Muscle of leg (tissue), 11 donors: ENCODE measurements around the gene PPP4R1. TPM values are rescaled to one million over a fixed set of nuclear protein-coding genes. Genes with fewer than 3 reads are reported as not detected.

Experiments used
- DNase-seq: peaks from one replicate; pipeline ENCODE4 v3.0.0; 2013
- H3K27ac ChIP-seq: one replicate; pipeline ENCODE4 v1.5.1; 2013; ENCODE audit warnings: mild to moderate bottlenecking, low read length, control low read depth
- H3K27me3 ChIP-seq: one replicate; pipeline ENCODE4 v1.6.1; 2013; ENCODE audit warnings: low read length; ENCODE audit not compliant: control insufficient read depth, insufficient read depth
- H3K36me3 ChIP-seq: one replicate; pipeline ENCODE4 v1.6.1; 2013; ENCODE audit warnings: low read length; ENCODE audit not compliant: control insufficient read depth, insufficient read depth
- H3K4me1 ChIP-seq: one replicate; pipeline ENCODE4 v1.6.1; 2013; ENCODE audit warnings: low read length; ENCODE audit not compliant: control insufficient read depth, insufficient read depth
- H3K4me3 ChIP-seq: one replicate; pipeline ENCODE4 v1.5.1; 2013; ENCODE audit warnings: low read length, control low read depth
- H3K9me3 ChIP-seq: replicated peaks from 2 replicates; pipeline ENCODE4 v1.6.1; 2013; ENCODE audit warnings: low read depth, low read length; ENCODE audit not compliant: control insufficient read depth
- WGBS: methylation state at CpG from one replicate; pipeline ENCODE4 v1.1.5; 2013; ENCODE audit warnings: missing lambda C conversion rate; ENCODE audit not compliant: insufficient coverage; 5-methylcytosine and 5-hydroxymethylcytosine counted together
- polyA plus RNA-seq, 8 donors: library from polyadenylated mRNA; unstranded; fragments of 120-200 nt; gene quantifications; one replicate each; pipeline versions ENCODE4 v1.2.1 to v1.2.3, GENCODE V29; 2013; ENCODE audit warnings: inconsistent platforms in 1 of 8, low replicate concordance in 1 of 8; ENCODE audit not compliant: insufficient read length in 8 of 8, insufficient read depth in 1 of 8
- total RNA-seq: library from RNA; stranded (reverse); fragments of 120-200 nt; gene quantifications from one replicate; pipeline ENCODE4 v1.2.4, GENCODE V29; 2013

PPP4R1 gene
- total and polyA plus RNA-seq, 9 donors = 53.1 to 80.7 (median 55.6) TPM

DNA sequence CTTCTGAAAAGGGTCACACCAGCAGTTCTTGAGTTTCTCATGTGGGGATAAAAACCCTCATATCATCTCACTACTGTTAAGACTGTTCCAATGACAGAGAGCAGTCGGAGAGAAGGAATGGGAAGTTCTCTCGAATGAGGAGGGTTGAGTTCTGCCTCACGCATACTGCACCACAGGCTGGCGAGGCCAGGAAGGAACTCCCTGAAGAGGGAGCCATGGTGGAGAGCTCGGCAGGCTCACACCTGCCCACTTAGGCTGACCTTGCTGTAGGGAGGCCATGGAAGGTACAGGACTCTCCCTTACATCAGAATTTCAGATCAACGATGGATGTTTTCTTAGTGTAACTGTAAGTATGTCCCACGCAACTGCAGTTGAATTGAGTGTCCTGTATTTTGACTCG lies 74.4 kb downstream of the PPP4R1 start:
- 88% methylated on average over 7 of the region's 8 CpGs for WGBS
- peaks cover 26% of the 10 kb centered on the region for H3K36me3 ChIP-seq

GRCh38 chr18:9539283-9539682 lies 75.1 kb downstream of the PPP4R1 start:
- H3K27ac ChIP-seq = no peak overlapping the region
- no peaks in the 10 kb centered on the region for H3K9me3 ChIP-seq
- DNase-seq = no peak
- peaks cover 2% of the 10 kb centered on the region for H3K4me1 ChIP-seq
- H3K36me3 ChIP-seq = peaks cover 30% of the 10 kb centered on the region
- H3K4me3 ChIP-seq = no peak overlapping the region
- no peaks in the 10 kb centered on the region for H3K27me3 ChIP-seq
- 71% methylated on average over 4 of the region's 6 CpGs for WGBS

More for the DNA sequence above, 74.4 kb downstream of the PPP4R1 start:
- Histone ChIP-seq H3K9me3 (no peaks in the 10 kb centered on the region), H3K27ac (no peak overlapping the region), H3K4me3 (no peak overlapping the region), H3K4me1 (peaks cover 2% of the 10 kb centered on the region), H3K27me3 (no peaks in the 10 kb centered on the region)
- no peak for DNase-seq

GRCh38 chr18:9537677-9538076 lies 76.7 kb downstream of the PPP4R1 start:
- no peak overlapping the region for H3K4me3 ChIP-seq
- peaks cover 2% of the 10 kb centered on the region for H3K4me1 ChIP-seq
- no peak overlapping the region for H3K27ac ChIP-seq
- peaks cover 42% of the 10 kb centered on the region for H3K36me3 ChIP-seq
- no peaks in the 10 kb centered on the region for H3K9me3 ChIP-seq
- no peaks in the 10 kb centered on the region for H3K27me3 ChIP-seq
- no peak for DNase-seq
- 85% methylated on average over 4 of the region's 6 CpGs for whole genome bisulfite sequencing

- Histone ChIP-seq H3K27me3 (no peaks in the 10 kb centered on the region), H3K36me3 (peaks cover 47% of the 10 kb centered on the region), H3K4me3 (no peak overlapping the region), H3K4me1 (peaks cover 2% of the 10 kb centered on the region), H3K27ac (no peak overlapping the region), H3K9me3 (no peaks in the 10 kb centered on the region)
- DNase-seq = no peak
- 92% methylated on average over 12 of the region's 24 CpGs for WGBS
Observed at GRCh38 chr18:9536354-9537152, 77.8 kb downstream of the PPP4R1 start.

DNA sequence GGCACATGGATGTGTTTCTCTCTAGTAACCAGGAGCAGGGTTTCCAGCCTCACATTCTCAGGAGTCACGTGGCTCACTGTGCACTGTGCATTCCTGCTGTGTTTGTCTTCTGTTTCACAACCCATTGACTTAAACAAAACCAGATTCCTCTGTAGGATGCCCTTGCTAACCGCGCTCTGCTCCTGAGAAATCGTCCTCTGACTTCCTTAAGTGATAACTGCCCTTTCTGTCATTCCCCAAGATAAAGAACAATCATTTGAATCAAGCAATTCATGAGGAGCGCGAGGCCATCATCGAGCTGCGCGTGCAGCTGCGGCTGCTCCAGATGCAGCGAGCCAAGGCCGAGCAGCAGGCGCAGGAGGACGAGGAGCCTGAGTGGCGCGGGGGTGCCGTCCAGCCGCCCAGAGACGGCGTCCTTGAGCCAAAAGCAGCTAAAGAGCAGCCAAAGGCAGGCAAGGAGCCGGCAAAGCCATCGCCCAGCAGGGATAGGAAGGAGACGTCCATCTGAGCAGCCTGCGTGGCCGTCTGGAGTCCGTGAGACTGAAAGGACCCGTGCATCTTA lies 78.8 kb downstream of the PPP4R1 start:
- H3K4me1 ChIP-seq = peaks cover 2% of the 10 kb centered on the region
- H3K27me3 ChIP-seq = no peaks in the 10 kb centered on the region
- no peak overlapping the region for H3K4me3 ChIP-seq
- no peaks in the 10 kb centered on the region for H3K9me3 ChIP-seq
- 46% methylated on average over 23 of the region's 27 CpGs for WGBS
- H3K27ac ChIP-seq = peak overlapping the region; percentile 76
- DNase-seq = peak; percentile 90
- H3K36me3 ChIP-seq = peaks cover 47% of the 10 kb centered on the region

DNA sequence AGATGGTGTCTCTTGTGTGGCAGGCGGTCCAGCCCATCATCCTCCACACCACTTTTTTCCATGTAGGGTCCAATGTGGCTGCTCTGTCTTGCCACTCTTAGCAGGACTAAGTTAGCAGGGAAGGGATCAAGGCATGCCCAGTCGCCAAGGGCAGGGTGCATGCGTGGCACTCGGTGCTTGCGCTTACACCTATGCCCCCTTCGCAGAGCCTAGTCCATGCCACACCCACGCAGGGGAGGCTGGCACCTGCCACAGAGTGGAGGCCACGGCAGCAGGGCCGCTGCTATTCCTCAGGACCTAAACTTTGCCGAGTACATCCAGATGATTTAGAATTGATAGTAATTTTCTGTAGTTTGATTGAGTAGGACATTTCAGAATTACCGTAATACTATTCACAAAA lies 79.5 kb downstream of the PPP4R1 start:
- WGBS = 98% methylated on average over 6 of the region's 11 CpGs
- Histone ChIP-seq H3K27ac (peak overlapping the region; percentile 63), H3K4me3 (no peak overlapping the region), H3K36me3 (peaks cover 49% of the 10 kb centered on the region), H3K27me3 (no peaks in the 10 kb centered on the region), H3K4me1 (peaks cover 2% of the 10 kb centered on the region), H3K9me3 (no peaks in the 10 kb centered on the region)
- no peak for DNase-seq

GRCh38 chr18:9531791-9532410 lies 82.5 kb downstream of the PPP4R1 start:
- peaks cover 49% of the 10 kb centered on the region for H3K36me3 ChIP-seq
- H3K4me1 ChIP-seq = no peaks in the 10 kb centered on the region
- no peaks in the 10 kb centered on the region for H3K9me3 ChIP-seq
- WGBS = 72% methylated on average over 2 of the region's 7 CpGs
- H3K27ac ChIP-seq = no peak overlapping the region
- no peak for DNase-seq
- no peak overlapping the region for H3K4me3 ChIP-seq
- no peaks in the 10 kb centered on the region for H3K27me3 ChIP-seq

DNA sequence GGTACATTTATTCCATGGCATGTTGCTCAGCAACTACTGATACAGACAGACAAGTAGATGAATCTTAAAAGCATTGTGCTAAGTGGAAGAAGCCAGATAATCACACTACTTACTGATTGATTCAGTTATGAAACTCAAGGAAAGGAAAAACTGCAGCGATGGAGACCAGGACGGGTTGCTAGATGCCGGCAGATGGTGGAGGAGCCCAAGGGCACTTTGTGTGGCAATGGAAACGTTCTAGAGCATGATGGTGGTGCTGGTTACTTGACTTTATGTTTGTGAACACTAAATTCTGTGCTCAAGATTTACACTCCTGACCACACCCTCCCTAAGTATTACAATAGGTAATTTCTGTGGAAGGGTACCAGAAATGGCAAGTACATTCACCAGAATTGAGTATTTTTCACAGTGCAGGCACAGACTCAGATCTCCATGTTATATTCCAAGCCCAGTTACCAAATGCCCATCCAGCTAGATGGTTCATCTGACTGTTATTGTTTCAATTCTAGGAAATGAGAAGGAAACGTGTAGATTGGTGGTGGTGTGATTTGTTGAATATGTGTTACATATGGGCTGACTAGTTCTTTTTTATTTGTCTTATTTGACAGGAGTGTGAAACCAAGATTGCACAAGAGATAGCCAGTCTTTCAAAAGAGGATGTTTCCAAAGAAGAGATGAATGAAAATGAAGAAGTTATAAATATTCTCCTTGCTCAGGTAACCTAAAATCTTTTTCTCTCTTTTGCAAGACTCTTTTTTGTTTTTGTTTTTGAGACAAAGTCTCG lies 83.9 kb downstream of the PPP4R1 start:
- no peaks in the 10 kb centered on the region for H3K4me1 ChIP-seq
- H3K27me3 ChIP-seq = no peaks in the 10 kb centered on the region
- no peaks in the 10 kb centered on the region for H3K9me3 ChIP-seq
- no peak overlapping the region for H3K4me3 ChIP-seq
- WGBS = 90% methylated on average over 2 of the region's 6 CpGs
- peaks cover 47% of the 10 kb centered on the region for H3K36me3 ChIP-seq
- H3K27ac ChIP-seq = no peak overlapping the region
- DNase-seq = no peak

- no peaks in the 10 kb centered on the region for H3K9me3 ChIP-seq
- peaks cover 34% of the 10 kb centered on the region for H3K36me3 ChIP-seq
- H3K4me1 ChIP-seq = no peaks in the 10 kb centered on the region
- no peak overlapping the region for H3K4me3 ChIP-seq
- no peak for DNase-seq
- H3K27ac ChIP-seq = no peak overlapping the region
- H3K27me3 ChIP-seq = no peaks in the 10 kb centered on the region
Observed at GRCh38 chr18:9526458-9526857, 87.9 kb downstream of the PPP4R1 start.

GRCh38 chr18:9522952-9523351 lies 91.4 kb downstream of the PPP4R1 start:
- H3K9me3 ChIP-seq = no peaks in the 10 kb centered on the region
- H3K4me1 ChIP-seq = no peaks in the 10 kb centered on the region
- WGBS = 100% methylated on average over 1 of the region's 6 CpGs
- peaks cover 30% of the 10 kb centered on the region for H3K36me3 ChIP-seq
- no peak overlapping the region for H3K27ac ChIP-seq
- DNase-seq = no peak
- no peak overlapping the region for H3K4me3 ChIP-seq
- H3K27me3 ChIP-seq = no peaks in the 10 kb centered on the region
